PFSK-1 (cell line): ENCODE measurements around the gene CEP295NL.
A peak's percentile ranks its signal among the peaks of the same experiment; 100 is the strongest.

Experiments used
- FOXP2 ChIP-seq: optimal IDR thresholded peaks from 2 replicates; pipeline ENCODE3; 2011; ENCODE audit warnings: borderline replicate concordance, control low read depth, inconsistent platforms; ENCODE audit not compliant: insufficient read depth; ENCODE audit errors: extremely low read length, extremely low read depth
- POLR2AphosphoS5 ChIP-seq: IDR thresholded peaks from 2 replicates; pipeline ENCODE4 v1.6.1; 2012; ENCODE audit warnings: low read depth, mild to moderate bottlenecking, control low read depth, low read length, moderate library complexity
- REST ChIP-seq, 2 experiments: IDR thresholded peaks; 2 replicates each; pipeline versions ENCODE4 v1.6.1 to v1.8.0; 2011 to 2012; ENCODE audit warnings: low read depth in 2 of 2, low read length in 2 of 2, control low read depth in 1 of 2, inconsistent platforms in 1 of 2, mild to moderate bottlenecking in 1 of 2, moderate library complexity in 1 of 2; ENCODE audit not compliant: insufficient read depth in 1 of 2
- SIN3A ChIP-seq: IDR thresholded peaks from 2 replicates; pipeline ENCODE4 v1.6.1; 2012; ENCODE audit warnings: mild to moderate bottlenecking, low read length, moderate library complexity, borderline replicate concordance; ENCODE audit not compliant: insufficient read depth
- TAF1 ChIP-seq: IDR thresholded peaks from 2 replicates; pipeline ENCODE4 v1.6.1; 2012; ENCODE audit warnings: low read length, control low read depth, borderline replicate concordance; ENCODE audit not compliant: insufficient read depth

Gene CEP295NL

GRCh38 chr17:78929908-78930775, 27.1 kb upstream of the CEP295NL start:
- TF ChIP-seq FOXP2 (peak; percentile 14), REST (IDR thresholded peaks at IDR 0.05; ENCODE audit: insufficient read depth in 1 of 2, low read depth in 2 of 2, low read length in 2 of 2) (no peak)

- TF ChIP-seq REST (IDR thresholded peaks at IDR 0.05; ENCODE audit: insufficient read depth in 1 of 2, low read depth in 2 of 2, low read length in 2 of 2) (no peak), FOXP2 (no peak), TAF1 (no peak), SIN3A (no peak), POLR2AphosphoS5 (no peak)
These were observed 22.9 kb upstream of the CEP295NL start for GRCh38 chr17:78925662-78926555.

DNA sequence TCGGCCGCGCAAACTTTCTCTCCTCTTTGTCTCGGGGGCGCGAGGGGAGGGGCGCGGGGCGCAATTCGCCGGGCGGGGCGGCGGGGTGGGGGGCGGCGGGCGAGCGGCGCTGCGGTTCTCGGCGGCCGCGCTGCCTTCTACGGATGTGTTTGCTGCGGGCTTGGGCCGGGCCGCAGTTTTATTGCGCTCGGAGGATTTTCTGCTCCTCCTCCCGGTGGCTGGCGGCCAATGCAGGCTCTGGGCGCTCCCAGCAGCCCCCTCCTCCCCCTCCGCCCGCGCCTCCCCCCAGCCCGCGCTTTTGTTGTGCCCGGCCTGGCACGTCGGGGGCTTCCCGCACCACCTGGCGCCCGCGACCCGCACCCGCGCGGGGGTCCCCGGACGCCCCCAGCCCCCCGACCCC, 22.2 kb upstream of the CEP295NL start, which contains the start of gene TIMP2:
TSS of gene TIMP2 (minus strand) at position 154 of the 400 bp plus-strand sequence. CDS start 299 bp downstream, outside the sequence.
- peak; percentile 72 for TF ChIP-seq POLR2AphosphoS5
- TF ChIP-seq TAF1 = peak; percentile 86; the same call in 1 of the 2 replicates
- no peak for TF ChIP-seq SIN3A
- TF ChIP-seq FOXP2 = no peak
- TF ChIP-seq REST (IDR thresholded peaks at IDR 0.05; ENCODE audit: insufficient read depth in 1 of 2, low read depth in 2 of 2, low read length in 2 of 2) = 0 out of 4 replicates have a peak, but pooled peaks of 1 of the 2 experiments have one; percentile 24

DNA sequence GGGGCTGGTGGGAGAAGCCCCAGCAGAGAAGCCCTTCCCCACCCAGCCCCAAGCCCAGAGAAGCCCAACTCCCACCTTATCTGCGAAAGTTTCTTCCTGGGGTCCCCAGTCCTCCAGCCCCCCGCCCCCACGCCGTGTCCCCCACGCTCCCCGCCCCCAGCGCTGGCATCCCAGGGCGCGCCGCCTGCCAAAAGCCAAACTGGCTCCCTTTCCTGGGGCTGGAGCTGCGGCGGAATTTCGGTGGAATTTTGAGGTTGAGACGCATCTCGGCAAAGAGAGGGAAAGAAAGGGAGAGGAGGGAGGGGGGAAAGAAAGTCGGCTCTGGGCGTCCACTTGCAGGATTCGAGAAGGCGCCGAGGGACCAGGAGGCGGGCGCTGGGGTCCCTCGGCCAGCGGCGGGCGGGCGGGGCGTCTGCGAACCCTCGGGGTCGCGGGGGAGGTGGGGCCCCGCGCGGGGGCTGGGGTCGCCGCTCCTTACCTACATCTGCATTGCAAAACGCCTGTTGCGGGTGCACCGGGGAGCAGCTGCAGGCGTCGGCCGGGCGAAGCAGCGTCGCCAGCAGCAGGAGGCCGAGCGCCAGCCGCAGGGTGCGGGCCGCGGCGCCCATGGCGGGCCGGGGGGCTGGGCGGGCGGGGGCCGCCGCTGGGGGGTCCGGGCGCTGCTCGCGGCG, 21.6 kb upstream of the CEP295NL start:
- TF ChIP-seq POLR2AphosphoS5 (no peak), TAF1 (no peak), SIN3A (no peak), FOXP2 (no peak), REST (IDR thresholded peaks at IDR 0.05; ENCODE audit: insufficient read depth in 1 of 2, low read depth in 2 of 2, low read length in 2 of 2) (no peak)
